ENCODE data around the gene CNTNAP1. TPM values are rescaled to one million over a fixed set of nuclear protein-coding genes. Genes with fewer than 3 reads are reported as not detected.

The CNTNAP1 gene
- total and polyA plus RNA-seq, 9 of the 15 experiments (the other 6 are each of a cell fraction or from before 2014, with no cell fraction given), result 0.10 to 1.8 (median 0.62) TPM

DNA sequence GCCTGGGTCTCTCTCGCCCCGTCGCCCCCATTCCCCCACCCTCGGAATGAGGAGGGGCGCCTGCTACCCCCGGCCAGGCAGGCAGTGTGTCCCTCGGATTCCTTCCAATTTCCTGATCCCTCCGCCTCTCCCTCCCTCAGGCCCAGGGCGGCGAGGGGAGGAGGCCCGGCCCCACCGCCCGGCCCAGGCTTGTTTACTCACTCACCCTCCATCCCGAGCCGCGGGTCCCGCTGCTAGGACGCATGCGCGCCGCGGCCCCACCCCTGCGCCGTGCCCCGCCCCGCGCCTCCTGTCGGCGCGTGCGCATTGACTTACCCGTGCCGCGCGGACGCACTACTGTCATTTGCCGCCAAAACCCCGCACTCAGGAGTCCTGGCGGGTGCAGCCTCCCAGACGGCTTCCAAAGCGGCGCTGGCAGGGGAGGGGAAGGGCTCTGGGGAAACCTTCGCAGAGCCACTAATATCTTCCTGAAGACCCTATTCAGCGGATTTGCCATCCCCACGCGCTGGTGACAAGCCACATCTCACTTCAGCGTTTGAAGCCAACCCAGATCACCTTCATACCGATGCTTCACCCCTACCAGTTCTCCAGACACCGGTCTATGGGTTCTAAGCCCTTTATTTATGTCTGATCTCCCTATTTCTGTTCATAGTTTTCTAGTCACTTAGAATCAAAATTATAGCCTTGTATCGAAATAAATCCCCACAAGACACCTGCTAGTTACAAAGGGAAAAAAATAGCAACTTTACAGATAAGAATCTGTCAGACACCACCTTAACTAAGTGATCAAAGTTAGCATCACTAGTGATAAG is 62.7 kb downstream of the CNTNAP1 start, which contains the start of gene EZH1 (continued):
- TF ChIP-seq, protein P1, sequence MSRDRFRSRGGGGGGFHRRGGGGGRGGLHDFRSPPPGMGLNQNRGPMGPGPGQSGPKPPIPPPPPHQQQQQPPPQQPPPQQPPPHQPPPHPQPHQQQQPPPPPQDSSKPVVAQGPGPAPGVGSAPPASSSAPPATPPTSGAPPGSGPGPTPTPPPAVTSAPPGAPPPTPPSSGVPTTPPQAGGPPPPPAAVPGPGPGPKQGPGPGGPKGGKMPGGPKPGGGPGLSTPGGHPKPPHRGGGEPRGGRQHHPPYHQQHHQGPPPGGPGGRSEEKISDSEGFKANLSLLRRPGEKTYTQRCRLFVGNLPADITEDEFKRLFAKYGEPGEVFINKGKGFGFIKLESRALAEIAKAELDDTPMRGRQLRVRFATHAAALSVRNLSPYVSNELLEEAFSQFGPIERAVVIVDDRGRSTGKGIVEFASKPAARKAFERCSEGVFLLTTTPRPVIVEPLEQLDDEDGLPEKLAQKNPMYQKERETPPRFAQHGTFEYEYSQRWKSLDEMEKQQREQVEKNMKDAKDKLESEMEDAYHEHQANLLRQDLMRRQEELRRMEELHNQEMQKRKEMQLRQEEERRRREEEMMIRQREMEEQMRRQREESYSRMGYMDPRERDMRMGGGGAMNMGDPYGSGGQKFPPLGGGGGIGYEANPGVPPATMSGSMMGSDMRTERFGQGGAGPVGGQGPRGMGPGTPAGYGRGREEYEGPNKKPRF (IDR thresholded peaks at IDR 0.05; ENCODE audit: low read depth, low read length), result no peak
- TF ChIP-seq CXXC5 (CRISPR knock-in tag; IDR thresholded peaks at IDR 0.05) (peak; percentile 98), FOXJ2 (tag; IDR thresholded peaks at IDR 0.05) (peak; percentile 37; the same call in 1 of the 2 replicates), CTBP1 (IDR thresholded peaks at IDR 0.05; ENCODE audit: borderline replicate concordance) (peak; percentile 79), CSDE1 (IDR thresholded peaks at IDR 0.05) (no peak), ZEB2 (IDR thresholded peaks at IDR 0.05) (no peak), STAG1 (CRISPR knock-in tag; IDR thresholded peaks at IDR 0.05; ENCODE audit: borderline replicate concordance) (no peak), ZNF75A (CRISPR knock-in tag; IDR thresholded peaks at IDR 0.05) (no peak), PTTG1 (tag; IDR thresholded peaks at IDR 0.05; ENCODE audit: low read depth) (no peak), HNRNPLL (IDR thresholded peaks at IDR 0.05; ENCODE audit: low read depth, low read length, poor library complexity, severe bottlenecking) (peak; percentile 45), ZNF174 (CRISPR knock-in tag; IDR thresholded peaks at IDR 0.05) (no peak)
- TF ChIP-seq, protein P2, sequence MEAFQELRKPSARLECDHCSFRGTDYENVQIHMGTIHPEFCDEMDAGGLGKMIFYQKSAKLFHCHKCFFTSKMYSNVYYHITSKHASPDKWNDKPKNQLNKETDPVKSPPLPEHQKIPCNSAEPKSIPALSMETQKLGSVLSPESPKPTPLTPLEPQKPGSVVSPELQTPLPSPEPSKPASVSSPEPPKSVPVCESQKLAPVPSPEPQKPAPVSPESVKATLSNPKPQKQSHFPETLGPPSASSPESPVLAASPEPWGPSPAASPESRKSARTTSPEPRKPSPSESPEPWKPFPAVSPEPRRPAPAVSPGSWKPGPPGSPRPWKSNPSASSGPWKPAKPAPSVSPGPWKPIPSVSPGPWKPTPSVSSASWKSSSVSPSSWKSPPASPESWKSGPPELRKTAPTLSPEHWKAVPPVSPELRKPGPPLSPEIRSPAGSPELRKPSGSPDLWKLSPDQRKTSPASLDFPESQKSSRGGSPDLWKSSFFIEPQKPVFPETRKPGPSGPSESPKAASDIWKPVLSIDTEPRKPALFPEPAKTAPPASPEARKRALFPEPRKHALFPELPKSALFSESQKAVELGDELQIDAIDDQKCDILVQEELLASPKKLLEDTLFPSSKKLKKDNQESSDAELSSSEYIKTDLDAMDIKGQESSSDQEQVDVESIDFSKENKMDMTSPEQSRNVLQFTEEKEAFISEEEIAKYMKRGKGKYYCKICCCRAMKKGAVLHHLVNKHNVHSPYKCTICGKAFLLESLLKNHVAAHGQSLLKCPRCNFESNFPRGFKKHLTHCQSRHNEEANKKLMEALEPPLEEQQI (IDR thresholded peaks at IDR 0.05), result no peak
- TF ChIP-seq, protein P3, sequence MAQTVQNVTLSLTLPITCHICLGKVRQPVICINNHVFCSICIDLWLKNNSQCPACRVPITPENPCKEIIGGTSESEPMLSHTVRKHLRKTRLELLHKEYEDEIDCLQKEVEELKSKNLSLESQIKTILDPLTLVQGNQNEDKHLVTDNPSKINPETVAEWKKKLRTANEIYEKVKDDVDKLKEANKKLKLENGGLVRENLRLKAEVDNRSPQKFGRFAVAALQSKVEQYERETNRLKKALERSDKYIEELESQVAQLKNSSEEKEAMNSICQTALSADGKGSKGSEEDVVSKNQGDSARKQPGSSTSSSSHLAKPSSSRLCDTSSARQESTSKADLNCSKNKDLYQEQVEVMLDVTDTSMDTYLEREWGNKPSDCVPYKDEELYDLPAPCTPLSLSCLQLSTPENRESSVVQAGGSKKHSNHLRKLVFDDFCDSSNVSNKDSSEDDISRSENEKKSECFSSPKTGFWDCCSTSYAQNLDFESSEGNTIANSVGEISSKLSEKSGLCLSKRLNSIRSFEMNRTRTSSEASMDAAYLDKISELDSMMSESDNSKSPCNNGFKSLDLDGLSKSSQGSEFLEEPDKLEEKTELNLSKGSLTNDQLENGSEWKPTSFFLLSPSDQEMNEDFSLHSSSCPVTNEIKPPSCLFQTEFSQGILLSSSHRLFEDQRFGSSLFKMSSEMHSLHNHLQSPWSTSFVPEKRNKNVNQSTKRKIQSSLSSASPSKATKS (CRISPR knock-in tag; IDR thresholded peaks at IDR 0.05), result no peak
- TF ChIP-seq, protein P4, sequence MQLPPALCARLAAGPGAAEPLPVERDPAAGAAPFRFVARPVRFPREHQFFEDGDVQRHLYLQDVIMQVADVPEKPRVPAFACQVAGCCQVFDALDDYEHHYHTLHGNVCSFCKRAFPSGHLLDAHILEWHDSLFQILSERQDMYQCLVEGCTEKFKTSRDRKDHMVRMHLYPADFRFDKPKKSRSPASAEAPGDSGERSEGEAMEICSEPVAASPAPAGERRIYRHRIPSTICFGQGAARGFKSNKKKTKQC (CRISPR knock-in tag; IDR thresholded peaks at IDR 0.05), result peak; percentile 94
- TF ChIP-seq, protein P5, sequence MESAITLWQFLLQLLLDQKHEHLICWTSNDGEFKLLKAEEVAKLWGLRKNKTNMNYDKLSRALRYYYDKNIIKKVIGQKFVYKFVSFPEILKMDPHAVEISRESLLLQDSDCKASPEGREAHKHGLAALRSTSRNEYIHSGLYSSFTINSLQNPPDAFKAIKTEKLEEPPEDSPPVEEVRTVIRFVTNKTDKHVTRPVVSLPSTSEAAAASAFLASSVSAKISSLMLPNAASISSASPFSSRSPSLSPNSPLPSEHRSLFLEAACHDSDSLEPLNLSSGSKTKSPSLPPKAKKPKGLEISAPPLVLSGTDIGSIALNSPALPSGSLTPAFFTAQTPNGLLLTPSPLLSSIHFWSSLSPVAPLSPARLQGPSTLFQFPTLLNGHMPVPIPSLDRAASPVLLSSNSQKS (CRISPR knock-in tag; IDR thresholded peaks at IDR 0.05), result no peak
- TF ChIP-seq, protein P6, sequence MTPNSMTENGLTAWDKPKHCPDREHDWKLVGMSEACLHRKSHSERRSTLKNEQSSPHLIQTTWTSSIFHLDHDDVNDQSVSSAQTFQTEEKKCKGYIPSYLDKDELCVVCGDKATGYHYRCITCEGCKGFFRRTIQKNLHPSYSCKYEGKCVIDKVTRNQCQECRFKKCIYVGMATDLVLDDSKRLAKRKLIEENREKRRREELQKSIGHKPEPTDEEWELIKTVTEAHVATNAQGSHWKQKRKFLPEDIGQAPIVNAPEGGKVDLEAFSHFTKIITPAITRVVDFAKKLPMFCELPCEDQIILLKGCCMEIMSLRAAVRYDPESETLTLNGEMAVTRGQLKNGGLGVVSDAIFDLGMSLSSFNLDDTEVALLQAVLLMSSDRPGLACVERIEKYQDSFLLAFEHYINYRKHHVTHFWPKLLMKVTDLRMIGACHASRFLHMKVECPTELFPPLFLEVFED (CRISPR knock-in tag; conservative IDR thresholded peaks at IDR 0.05), result no peak

All from K562 (cell line).